ENCODE data around the gene NLRC5. TPM values are rescaled to one million over a fixed set of nuclear protein-coding genes. Genes with fewer than 3 reads are reported as not detected.
"Not testable (repeated sequence)": the region's sequence is repeated elsewhere in the genome, so short reads cannot be mapped to it uniquely, and the experiment has no call there.

NLRC5 gene
- total RNA-seq, 3 donors from 2014 or later: 110 to 127 (median 113) TPM

DNA sequence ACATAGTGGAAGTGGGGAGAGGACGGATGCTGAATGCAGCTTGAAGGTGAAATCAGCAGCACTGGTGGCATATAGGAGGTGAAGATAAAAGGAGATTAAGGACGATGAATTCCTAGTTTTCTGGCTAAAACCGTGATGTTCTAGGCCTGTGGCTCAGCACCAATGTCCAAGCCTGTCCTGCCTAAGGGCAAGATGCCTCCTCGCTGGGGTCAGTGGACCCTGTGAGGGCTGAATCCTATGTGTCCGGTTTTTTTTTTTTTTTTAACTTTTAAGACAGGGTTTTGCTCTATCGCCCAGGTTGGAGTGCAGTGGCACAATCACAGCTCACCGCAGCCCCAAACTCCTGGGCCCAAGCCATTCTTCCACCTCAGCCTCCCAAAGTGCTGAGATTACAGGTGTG is 115.8 kb downstream of the NLRC5 start:
- Histone ChIP-seq H3K9me3 (no peaks in the 10 kb centered on the region), H3K4me3 (no peak overlapping the region), H3K4me1 (ENCODE audit: low read depth) (no peaks in the 10 kb centered on the region), H3K36me3 (ENCODE audit: low read depth) (no peaks in the 10 kb centered on the region)
- DNase-seq (no peak), ATAC-seq (no peak)
- TF ChIP-seq, protein P1, sequence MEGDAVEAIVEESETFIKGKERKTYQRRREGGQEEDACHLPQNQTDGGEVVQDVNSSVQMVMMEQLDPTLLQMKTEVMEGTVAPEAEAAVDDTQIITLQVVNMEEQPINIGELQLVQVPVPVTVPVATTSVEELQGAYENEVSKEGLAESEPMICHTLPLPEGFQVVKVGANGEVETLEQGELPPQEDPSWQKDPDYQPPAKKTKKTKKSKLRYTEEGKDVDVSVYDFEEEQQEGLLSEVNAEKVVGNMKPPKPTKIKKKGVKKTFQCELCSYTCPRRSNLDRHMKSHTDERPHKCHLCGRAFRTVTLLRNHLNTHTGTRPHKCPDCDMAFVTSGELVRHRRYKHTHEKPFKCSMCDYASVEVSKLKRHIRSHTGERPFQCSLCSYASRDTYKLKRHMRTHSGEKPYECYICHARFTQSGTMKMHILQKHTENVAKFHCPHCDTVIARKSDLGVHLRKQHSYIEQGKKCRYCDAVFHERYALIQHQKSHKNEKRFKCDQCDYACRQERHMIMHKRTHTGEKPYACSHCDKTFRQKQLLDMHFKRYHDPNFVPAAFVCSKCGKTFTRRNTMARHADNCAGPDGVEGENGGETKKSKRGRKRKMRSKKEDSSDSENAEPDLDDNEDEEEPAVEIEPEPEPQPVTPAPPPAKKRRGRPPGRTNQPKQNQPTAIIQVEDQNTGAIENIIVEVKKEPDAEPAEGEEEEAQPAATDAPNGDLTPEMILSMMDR (IDR thresholded peaks at IDR 0.05): no peak
- intact Hi-C loops (cut with DNase I, micrococcal nuclease): no loop called here

DNA sequence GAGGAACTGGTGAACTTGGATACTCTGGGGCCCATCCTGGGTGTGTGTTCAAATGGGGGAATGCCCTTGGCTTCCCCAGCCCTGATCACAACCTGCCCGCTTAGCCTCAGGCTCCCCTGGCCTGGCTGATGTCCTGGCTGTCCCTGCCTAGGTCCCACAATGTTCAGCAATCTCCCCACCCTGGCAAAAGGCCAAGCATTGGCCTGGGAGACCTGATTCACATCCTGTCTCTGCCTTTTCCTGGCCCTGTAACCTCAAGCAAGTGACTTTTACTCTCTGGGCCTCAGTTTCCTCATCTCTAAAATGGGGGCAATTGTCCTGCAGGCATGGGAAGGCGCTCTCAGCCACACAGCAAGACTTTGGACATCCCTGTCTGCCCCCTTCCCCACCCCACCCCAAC is 117.4 kb downstream of the NLRC5 start:
- no peaks in the 10 kb centered on the region for H3K36me3 ChIP-seq (ENCODE audit: low read depth)
- no peaks in the 10 kb centered on the region for H3K4me1 ChIP-seq (ENCODE audit: low read depth)
- DNase-seq: no peak
- ATAC-seq: no peak
- H3K9me3 ChIP-seq: no peaks in the 10 kb centered on the region
- TF ChIP-seq, protein P1 (IDR thresholded peaks at IDR 0.05): no peak
- no peak overlapping the region for H3K4me3 ChIP-seq
- intact Hi-C loops (cut with DNase I, micrococcal nuclease): no loop called here

DNA sequence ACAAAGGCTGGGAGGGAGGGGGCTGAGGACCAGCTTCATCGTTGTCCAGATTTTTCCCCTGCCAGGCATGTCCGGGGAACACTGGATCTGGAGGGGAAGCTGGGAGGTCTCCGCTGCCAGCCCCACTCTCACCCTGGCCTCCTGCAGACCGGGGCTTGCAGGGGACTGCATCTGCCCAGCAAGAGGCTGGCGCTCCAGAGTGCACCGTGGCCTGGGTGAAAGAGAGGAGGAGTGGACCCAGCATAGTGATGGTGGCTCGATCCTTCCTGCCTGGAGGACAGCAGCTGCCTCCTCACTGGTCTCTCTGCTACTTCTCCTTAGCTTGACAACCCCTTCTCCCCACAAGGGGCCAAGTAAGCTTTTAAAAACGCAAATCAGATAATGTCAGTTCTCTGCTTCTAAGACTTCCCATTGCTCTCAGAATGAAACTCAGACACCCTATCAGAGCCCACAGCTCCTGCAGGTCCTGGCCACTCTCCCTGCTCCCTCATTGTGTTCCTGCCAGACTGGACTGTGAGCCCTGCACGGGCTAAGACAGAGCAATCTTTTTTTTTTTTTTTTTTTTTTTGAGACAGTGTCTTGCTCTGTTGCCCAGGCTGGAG is 118.1 kb downstream of the NLRC5 start:
- Histone ChIP-seq H3K4me3 (no peak overlapping the region), H3K4me1 (ENCODE audit: low read depth) (no peaks in the 10 kb centered on the region), H3K36me3 (ENCODE audit: low read depth) (no peaks in the 10 kb centered on the region), H3K9me3 (no peaks in the 10 kb centered on the region)
- DNase-seq: no peak
- ATAC-seq: no peak
- intact Hi-C loops (cut with DNase I, micrococcal nuclease): no loop called here
- TF ChIP-seq, protein P1 (IDR thresholded peaks at IDR 0.05): no peak

DNA sequence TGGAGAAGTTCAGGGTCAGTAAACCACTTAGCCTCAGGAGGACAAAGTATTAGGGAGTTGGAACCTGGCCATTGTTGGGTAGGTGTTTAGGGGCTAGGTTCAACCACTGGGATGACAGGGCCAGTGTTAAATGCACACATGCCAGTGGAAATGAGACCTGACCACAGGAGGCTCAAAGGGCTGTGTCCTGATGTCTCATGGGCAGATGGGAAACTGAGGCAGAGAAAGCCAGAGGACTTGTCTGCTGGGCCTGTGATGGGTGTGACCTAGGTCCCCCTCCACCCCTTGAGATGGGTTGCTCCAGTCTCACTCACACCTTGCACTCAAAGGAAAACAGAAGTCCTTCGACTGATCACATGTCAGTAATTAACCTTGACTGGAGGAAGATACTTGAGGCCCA is 119.1 kb downstream of the NLRC5 start:
- ATAC-seq: no peak
- H3K4me3 ChIP-seq: no peak overlapping the region
- H3K4me1 ChIP-seq (ENCODE audit: low read depth): no peaks in the 10 kb centered on the region
- intact Hi-C loops (cut with DNase I, micrococcal nuclease): no loop called here
- TF ChIP-seq, protein P1 (IDR thresholded peaks at IDR 0.05): no peak
- DNase-seq: no peak
- H3K36me3 ChIP-seq (ENCODE audit: low read depth): no peaks in the 10 kb centered on the region
- H3K9me3 ChIP-seq: no peaks in the 10 kb centered on the region

DNA sequence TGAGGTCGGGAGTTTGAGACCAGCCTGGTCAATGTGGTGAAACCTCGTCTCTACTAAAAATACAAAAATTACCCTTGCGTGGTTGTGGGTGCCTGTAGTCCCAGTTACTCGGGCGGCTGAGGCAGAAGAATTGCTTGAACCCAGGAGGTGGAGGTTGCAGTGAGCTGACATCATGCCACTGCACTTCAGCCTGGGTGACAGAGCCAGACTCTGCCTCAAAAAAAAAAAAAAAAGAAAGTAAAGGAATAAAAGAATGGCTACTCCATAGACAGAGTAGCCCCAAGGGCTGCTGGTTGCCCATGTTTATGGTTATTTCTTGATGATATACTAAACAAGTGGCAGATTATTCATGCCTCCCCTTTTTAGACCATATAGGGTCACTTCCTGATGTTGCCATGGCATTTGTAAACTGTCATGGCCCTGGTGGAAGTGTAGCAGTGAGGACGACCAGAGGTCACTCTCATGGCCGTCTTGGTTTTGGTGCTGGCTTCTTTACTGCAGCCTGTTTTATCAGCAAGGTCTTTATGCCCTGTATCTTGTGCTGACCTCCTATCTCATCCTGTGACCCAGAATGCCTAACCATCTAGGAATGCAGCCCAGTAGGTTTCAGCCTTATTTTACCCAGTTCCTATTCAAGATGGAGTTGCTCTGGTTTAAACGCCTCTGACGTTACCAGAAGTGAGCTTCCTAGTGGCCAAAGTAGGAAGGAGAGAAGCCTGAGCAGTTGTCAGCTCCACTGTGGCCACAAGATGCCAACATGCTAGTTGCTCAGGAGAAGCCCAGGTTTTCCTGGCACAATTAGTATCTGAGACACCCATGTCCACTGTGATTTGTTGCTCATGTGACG is 120.1 kb downstream of the NLRC5 start:
- H3K4me3 ChIP-seq; DNase-seq; H3K4me1 ChIP-seq (ENCODE audit: low read depth); ATAC-seq; intact Hi-C loops (cut with DNase I, micrococcal nuclease); H3K36me3 ChIP-seq (ENCODE audit: low read depth); H3K9me3 ChIP-seq: not testable (repeated sequence)

DNA sequence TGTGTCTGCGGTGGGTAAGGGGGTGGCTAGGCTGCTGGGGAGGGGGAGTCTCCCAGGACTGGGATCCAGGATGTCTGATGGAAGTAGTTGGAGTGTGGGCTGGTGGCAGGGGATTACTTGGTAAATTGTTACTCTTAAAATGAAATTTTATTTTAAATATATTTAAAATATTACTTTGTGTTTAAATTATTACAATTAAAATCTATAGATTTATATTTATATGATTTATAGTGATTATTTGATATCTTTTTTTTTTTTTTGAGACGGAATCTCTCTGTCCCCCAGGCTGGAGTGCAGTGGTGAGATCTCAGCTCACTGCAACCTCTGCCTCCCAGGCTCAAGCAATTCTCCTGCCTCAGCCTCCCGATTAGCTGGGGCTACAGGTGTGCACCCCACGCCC is 121.6 kb downstream of the NLRC5 start:
- Histone ChIP-seq H3K9me3 (no peaks in the 10 kb centered on the region), H3K36me3 (ENCODE audit: low read depth) (no peaks in the 10 kb centered on the region), H3K4me1 (ENCODE audit: low read depth) (no peaks in the 10 kb centered on the region), H3K4me3 (no peak overlapping the region)
- TF ChIP-seq, protein P1 (IDR thresholded peaks at IDR 0.05): no peak
- DNase-seq: no peak
- intact Hi-C loops (cut with DNase I, micrococcal nuclease): no loop called here
- no peak for ATAC-seq
